ENCODE data around the gene EEIG2.

Gene EEIG2

DNA sequence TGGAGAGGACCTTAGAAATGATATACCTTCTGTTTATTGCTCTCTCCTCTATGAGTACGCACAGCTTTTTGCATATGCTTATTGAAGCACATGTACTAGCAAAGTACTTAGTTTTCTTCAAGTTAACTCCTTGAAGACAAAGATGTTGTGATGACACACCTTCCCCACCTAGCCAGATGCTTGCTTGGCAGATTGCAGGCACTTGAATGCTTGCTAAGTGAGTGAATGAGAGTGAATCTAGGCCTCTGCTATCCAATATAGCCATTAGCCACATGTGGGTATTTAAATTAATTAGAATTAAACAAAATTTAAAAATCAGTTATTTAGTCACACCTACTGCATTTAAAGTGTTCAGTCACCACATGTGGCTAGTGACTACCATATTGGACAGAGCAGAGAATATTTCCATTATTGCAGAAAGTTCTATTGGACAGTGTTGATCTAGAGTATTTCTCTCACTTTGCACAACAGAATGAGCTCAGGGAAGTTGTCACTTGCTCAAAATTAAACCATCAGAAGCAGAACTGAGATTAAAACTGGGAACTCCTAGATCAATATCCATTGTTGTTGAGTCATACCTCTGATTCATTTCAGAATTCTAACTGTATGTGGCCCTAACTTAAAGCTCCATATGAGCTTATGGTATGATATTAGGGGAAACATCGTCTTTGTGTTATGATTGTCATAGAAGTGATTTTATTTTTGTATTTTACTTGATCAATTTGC lies 8.6 kb upstream of the EEIG2 start:
- DNase-seq = no peak

DNA sequence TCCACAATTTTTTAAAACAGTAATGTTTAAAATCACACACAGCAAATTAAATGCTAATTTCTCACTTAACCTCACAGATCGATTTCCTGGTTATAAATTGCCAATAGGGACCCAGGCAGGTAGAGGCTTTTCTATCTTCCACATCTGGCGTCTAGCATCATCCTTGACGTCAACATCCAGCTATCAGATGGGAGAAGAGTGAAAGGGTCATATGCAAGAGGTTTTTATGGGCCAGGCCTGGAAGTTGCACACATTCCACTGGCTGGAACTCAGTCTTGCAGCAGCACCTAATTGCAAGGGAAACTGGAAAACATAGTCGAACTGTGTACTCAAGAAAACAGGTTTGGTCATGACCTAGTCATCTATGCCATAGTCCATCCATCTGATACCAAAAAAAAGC lies 6.0 kb upstream of the EEIG2 start:
- DNase-seq = no peak

DNA sequence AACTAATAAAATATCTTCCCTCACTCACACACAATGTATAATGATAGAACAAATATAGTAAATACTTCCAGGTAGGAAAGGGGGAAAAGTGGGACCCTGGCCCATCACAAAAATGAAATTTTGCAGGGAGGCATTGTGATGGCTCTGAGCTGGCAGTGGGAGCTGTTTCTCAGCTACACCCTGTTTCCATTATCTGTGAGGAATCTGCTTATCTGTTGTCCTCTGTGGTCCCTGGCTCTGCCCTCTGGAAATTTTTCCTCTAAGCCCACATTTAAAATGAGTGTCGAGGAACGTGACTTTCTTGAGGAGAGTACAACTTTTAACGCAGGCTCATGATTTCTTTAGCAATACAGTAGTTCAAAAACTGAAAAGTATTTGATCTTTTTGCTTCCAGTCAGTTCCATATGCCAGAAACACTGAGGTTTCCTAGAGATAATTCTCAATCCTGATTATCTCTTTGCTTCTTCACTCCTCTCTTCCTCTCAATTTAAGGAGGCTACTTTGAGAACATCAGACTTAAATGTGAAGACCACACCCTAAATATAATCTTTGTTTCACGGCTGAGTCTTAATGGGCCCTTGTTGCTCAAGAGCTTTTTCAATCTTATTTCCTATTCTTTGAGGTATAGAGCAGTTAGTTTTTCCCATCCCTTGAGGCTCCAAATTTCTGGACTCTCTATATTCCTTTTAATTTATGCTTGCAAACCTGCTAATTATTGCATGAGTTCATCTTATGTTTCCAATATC lies 5.0 kb upstream of the EEIG2 start:
- DNase-seq = no peak

DNA sequence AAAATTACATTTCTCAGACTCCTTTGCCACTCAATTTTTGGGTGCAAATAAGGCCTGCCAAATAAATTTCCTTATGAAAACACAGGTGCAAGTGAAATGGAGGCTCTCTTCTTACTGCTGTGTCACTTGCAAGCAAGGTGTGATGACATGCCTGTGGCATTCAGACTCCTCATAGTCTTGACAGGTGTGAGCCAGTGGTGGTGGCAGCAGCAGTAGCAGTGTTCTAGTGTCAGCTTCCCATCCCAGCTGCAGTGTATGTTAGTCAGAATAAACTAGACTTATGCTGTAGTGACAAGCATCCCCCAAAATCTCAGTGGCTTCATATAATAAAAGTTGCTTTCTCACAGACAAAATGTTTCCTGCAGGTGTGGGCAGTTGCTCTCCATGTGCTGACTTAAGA lies 3.8 kb upstream of the EEIG2 start:
- DNase-seq = no peak

DNA sequence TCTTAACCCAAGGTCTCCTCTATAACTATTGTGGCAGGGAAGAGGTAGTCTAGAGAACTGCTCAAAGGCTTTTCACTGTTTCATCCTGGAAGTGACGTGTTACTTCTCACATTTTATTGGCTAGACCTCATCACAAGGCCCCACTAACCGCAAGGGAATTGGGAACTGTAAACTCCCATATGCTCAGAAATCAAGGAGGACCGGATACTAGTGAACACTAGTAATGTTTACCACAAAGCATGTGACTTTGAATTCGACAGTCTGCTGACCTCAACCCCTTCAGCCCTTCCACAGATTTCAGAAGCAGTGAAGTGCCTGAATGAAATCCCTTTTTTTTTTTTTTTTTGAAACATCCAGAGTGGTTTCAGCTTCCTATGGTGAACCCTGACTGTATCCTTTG lies 3.4 kb upstream of the EEIG2 start:
- DNase-seq = no peak

DNA sequence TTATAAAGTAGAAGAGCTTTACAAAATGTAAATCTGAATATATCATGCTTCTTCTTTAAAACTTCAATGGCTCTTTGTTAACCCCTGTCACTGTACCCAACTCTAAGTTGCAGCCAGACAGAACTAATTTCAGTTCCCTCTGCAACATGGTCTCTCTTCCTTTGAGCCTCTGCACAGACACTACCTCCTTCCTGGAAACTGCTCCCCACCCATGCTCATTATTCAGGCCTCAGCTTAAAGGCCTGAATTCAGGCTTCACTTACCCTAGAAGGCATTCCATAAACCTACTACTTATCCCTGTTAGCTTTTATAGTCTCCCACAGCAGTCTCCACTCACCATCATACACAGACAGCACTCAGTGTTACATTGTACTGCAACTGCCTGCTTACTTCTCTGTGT lies 2.6 kb upstream of the EEIG2 start:
- DNase-seq = no peak

DNA sequence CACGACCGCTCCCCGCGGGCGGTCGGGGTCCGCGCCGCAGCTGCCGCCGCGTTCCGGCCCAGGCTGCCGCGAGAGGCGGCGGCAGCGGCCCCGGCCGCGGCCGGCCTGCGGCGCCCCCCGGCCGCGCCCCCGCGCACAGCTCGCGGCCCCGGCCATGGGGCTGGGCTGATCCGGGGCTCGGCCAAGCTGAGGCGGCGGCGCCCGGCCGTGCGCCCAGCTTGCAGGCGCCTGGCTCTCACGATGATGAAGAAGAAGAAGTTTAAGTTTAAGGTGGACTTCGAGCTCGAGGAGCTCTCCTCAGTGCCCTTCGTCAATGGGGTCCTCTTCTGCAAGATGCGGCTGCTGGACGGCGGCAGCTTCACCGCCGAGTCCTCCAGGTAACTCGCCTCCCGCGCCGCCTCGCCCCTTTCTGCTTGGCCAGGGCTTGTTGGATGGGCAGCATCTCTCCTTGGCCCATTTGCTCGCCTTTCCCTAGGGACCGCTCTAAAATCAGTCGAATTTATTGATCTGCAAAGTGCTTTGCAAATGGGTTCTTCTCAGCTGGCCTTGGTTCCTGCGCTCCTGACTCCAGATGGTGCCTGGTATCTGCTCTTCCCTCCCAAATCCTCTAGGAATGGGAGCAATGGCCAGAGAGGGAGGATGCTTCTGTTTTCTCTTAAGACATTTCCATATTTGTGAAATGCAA lies 431 bp downstream of the EEIG2 start:
- DNase-seq = peak; percentile 38

DNA sequence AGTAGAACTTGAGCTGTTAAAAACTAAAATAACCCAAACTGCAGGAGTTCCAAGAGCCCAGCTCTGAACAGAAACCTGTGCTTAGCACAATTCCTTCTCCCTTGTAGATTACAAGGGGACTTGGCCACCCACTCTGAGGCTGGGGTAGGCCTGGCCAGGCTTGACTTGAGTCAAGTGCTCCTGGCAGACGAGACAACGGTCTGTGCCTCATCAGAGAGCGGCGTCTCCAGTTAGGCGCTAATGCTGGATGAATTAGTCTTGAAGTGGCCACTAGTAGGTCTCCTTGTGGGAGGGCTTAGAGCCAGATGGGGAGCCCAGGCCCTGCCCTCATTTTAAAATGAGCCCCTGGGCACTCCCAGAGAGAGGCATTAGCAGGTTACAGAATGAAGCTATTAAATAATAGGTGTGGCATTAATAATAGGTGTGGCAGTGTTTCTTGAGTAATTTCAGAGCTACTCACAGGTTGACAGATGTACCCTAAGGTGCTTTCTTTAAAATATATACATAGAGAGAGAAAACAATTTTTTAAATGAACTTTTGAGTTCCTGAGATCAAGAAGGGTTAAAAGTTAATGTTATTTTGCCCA lies 1.1 kb downstream of the EEIG2 start:
- DNase-seq = peak; percentile 48

DNA sequence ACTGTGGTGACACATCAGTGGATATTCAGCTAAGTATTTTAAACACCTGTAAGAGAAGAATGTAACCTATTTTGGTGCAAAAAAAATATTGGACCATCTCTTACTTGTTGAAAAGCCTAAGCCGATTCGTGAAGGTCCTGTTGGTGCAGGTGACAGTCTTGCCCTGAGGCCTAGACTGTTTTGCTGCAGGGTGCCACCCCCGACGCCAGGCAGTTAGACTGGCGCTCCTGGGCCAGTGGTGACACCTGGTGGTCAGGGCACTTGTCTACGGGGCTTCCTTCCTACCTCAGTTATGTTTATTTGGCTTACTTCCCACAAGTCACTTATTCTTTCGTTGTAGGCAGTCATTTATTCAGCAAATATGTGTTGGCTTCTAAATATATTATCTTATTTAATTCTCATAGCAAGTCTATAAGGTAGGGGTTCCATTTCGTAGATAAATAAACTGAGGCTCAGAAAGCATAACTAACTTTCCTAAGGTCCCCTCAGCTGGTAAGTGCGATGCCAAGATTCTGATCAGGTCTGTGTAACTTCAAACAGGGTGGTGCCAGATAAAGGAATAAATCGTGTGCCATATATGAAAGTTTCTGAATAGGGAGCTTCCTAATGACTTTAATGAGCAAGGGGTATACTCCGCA lies 1.9 kb downstream of the EEIG2 start:
- DNase-seq = peak; percentile 90

DNA sequence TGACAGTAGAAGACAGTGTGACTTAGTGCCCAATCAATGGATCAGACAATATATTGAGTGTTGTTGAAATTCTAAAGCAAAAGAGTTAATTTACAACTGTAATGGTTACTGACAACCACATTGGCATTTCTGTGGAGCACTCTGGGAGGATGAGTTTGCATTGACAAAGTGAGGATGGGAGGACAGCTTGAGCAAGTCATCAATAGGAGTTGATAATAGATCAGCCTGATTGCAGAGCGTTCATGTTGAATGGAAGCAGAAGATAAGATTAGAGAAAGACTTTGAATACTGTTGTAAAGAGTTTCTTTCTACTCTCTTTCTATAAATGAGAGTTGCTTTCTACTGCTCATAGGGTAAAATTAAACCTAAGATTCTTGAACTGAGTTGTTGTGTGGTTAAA lies 3.9 kb downstream of the EEIG2 start:
- no peak for DNase-seq

DNA sequence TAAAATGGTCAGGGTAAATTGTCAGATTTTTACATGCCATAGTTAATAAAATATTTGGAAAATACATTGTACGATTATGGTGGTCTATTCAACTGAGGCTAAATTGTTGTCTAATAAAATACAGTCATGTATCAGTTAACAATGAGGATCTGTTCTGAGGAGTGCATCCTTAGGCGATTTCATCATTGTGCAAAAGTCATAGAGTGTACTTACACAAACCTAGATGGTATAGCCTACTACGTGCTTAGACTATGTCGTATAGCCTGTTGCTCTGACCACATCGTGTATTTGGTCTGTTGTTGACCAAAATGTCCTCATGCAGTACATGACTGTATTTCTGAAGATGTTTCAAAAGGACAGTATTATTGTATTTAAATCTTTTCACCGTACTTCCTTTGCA lies 5.2 kb downstream of the EEIG2 start:
- DNase-seq = no peak

DNA sequence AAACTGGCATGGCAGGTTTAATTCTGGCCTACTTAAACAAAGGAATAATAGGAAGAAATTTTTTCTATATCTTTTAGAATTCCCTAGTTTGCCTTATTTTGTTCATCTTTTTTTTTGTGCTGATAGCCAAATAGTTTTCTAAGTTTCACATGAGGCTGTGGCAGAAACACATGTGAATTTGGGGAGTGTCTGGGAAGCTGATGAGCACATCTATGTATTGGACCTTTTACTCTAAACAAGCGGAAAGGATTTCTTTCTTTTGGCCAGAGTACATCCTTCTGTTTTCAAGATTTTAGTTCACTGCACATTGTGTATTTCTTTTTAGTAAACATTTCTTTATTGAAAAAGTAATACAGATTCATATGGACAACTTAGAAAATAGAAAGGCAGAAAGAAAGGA lies 5.6 kb downstream of the EEIG2 start:
- no peak for DNase-seq

DNA sequence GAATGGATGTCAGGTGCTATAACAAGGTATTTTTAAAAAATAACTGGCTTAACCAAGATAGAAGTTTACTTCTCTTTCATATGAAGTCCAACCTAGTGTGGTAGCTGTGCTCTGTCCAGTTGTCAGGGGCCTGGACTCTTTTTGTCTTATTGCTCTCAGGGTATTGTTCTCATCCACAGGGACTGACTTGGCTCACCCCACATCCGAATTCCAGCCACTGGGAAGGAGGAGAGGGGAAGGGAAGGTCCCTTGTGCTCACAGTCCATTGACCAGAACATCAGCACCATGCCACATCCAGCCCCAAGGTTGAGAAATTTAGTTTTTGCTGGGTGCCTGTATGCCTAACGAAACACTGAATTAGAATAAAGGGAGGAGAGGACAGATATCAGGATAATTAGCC lies 8.7 kb downstream of the EEIG2 start:
- DNase-seq = no peak

DNA sequence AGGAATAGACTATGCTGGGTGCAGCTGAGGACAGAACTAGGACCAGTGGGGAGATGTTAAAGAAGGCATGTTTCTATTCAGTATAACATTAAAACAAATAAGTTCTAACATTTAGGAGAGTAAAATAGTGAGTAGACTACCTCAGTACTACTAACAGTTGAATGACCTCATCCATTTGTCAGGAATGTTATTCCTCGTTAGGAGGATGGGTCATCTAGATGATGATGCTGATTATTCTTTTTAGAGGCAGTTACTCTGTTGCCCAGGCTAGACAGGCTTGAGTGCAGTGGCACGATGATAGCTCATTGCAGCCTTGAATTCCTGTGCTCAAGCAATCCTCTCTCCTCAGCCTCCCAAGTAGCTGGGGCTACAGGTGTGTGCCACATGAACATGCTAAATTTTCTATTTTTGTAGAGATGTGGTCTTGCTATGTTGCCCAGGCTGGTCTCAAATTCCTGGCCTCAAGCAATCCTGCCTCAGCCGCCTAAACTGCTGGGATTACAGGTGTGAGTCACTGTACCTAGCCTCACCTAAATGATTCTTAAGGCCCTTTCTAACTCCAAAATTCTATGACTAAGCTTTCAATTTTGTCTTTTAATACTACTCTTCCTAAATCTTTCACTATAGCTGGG lies 9.3 kb downstream of the EEIG2 start:
- no peak for DNase-seq

DNA sequence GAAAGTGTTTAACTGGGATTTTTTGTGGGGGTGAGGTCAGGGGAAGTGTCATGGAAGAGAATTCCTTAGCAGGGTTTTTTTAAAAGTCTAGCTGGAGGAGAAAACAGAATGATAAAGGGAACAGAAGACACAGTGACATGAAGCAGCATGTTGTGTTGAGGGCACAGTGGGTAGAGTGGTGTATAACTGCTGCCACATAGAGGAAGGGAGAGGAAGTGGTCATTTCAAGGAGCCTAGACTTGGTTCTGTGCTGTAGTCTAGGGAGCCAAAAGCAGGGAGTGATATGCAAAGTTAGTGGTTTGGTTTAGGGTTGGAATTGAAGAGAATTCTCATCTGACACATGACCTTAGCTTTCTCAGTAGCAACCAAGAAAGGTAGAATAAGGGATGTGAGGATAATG lies 10.2 kb downstream of the EEIG2 start:
- peak; percentile 16 for DNase-seq

DNA sequence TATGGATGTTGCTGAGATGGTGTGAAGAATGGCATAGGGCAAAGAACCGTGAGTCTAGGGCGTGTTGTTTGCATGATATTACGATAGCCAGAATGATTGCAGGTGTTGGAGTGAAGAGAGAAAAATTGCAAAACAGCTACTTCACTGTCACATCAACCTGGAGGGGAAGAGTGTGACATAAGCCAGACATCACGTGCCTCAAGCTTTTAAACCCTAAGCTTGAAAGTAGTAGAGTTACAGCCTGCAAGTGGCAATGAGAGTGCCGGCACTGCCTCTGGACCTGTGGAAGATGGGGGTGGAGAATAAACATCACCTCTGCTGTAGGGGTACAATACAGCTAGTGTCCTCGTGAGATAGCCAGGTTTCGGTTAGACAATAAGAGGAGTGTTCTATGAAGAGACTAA lies 11.1 kb downstream of the EEIG2 start:
- DNase-seq = no peak

DNA sequence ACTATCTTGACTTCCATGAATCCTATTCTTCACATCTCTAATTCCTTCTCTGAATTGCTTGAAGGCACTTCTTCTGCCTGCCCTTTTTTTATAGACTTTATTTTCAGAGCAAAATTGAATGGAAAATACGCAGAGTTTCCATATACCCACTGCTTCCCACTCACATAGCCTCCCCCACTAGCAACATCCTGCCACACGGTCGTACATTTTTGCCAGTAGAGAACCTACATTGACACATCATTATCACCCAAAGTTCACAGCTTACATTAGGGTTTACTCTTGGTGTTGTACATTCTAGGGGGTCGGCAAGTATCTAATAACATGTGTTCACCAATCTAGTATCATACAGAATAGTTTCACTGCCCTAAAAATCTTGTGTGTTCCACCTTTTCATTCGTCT lies 12.3 kb downstream of the EEIG2 start:
- DNase-seq = no peak

DNA sequence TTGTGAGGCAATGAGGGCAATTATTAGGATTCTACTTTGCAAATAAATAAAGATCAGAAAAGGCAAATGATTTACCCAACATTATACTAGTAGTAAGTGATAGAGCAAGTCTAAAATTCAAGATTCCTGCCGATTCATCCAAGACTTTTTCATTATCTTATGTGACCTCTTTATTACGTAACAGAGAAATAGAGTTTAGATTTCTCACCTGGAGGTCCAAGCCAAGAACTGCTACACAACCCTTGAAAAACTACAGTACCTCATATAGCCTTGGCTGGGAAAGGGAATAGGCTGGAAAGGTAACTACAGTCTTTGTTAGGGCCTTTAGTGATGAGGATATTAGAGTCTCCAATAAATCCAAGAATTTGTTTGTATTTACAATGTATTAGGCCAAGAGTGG lies 13.3 kb downstream of the EEIG2 start:
- DNase-seq = no peak

DNA sequence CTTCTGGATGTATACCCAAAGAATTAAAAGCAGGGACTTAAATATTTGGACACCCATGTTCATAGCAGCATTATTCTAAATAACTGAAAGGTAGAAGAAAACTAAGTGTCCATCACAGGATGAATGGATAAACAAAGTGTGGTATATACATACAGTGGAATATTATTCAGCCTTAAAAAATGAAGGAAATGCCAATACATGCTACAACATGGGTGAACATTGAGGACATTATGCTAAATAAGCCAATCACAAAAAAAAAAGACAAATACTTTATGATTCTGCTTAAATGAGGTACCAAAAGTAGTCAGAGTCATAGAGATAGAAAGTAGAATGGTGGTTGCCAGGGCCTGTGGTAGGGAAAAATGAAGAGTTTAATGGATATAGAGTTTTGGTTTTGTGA lies 14.1 kb downstream of the EEIG2 start:
- no peak for DNase-seq

DNA sequence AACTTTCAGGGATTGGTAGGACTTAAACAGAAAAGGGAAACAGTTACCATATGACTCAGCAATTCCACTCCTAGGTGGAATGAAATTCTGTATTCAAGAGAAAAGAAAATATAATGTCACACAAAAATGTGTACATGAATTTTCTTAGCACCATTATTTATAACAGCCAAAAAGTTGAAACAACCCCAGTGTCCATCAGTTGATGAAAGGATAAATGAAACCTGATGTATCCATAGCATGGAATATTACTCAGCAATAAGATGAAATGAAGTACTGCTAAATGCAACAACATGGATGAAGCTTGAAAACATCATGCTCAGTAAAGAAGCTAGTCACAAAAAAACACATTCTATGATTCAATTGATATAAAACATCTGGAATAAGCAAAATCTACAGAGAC lies 15.5 kb downstream of the EEIG2 start:
- DNase-seq = no peak

DNA sequence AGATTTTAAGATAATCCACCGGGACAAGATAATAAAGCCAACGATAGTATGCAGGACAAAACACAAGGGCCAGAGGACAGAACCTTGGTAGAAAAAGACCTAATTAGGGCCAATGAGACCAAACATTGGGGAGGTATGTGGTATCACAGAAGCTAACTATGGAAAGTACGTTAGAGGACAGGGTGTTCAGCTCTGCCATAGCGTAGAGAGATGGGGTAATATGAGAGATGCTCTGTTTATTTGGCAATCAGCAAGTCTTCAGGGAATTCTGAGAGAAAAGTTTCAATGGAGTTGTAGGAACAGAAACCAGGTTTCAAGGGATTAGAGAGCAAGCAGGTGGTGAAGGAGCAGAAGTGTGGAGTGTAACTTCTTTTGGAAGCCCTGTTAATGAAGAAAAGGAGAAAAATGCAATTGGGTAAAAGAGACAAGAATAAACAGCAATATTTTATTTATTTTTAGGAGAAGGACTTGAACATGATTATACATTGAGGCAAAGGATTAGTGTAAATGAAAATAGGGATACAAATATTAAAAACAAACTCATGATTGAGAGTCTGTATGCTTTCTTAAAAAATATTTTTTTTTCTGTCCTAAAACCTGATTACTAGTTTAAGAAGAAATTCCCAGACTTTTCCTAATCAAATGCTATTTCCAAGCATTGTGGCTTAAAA lies 24.0 kb downstream of the EEIG2 start:
- no peak for DNase-seq

DNA sequence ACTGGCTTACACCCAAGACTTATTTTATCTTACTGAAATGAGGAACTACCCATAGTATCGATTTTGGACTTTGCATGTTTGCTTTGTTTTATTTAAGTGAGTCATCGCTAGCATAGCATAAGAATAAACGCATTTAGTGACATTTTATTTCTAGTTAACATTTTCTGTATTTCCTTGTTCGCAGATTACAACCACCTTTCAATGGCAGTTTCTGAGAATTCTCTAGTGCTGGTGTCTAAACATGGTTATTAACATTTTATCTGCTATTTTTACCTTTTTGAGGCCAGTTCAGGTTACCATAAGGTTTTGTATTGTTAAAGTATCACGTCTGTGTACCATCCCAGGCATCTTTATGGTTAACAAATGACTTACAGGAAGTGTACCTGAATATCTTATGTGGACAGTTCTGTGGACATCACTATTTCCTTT lies 24.5 kb downstream of the EEIG2 start:
- no peak for DNase-seq
